Prostate gland (tissue), 2 donors: ENCODE measurements around the gene MYO9B. TPM values are rescaled to one million over a fixed set of nuclear protein-coding genes. Genes with fewer than 3 reads are reported as not detected.

Source experiments
- DNase-seq: peaks from one replicate; pipeline ENCODE4 v3.0.0-alpha.2; 2019; ENCODE audit warnings: low spot score
- H3K27ac ChIP-seq, 2 donors: fragments of 200-600 bp; sonication (generic); 2 replicates each; pipeline ENCODE4 v1.5.1; 2017 to 2019
- H3K27me3 ChIP-seq: fragments of 200-600 bp; sonication (generic); replicated peaks from 2 replicates; pipeline ENCODE4 v1.5.1; 2019; ENCODE audit not compliant: insufficient read depth
- H3K36me3 ChIP-seq, 2 donors: fragments of 200-600 bp; sonication (generic); 1 replicate in 1 of 2; 2 replicates in 1 of 2; pipeline versions ENCODE4 v1.5.1 to v1.8.1; 2017 to 2019
- H3K4me1 ChIP-seq: fragments of 200-600 bp; sonication (generic); replicated peaks from 2 replicates; pipeline ENCODE4 v1.5.1; 2019
- H3K4me3 ChIP-seq, 2 donors: fragments of 200-600 bp; sonication (generic); 2 replicates each; pipeline ENCODE4 v1.5.1; 2017 to 2019
- H3K9me3 ChIP-seq: fragments of 200-600 bp; sonication (generic); 2 replicates; pipeline ENCODE4 v1.5.1; 2017
- POLR2A ChIP-seq: fragments of 450-650 bp; IDR thresholded peaks from one replicate; pipeline ENCODE4 v1.6.1; 2016; ENCODE audit warnings: antibody characterized with exemption, mild to moderate bottlenecking
- POLR2AphosphoS5 ChIP-seq: sonication (generic); formaldehyde crosslinking; IDR thresholded peaks from one replicate; pipeline ENCODE4 v1.6.1; 2017; ENCODE audit warnings: antibody characterized with exemption
- WGBS: methylation state at CpG from one replicate; pipeline ENCODE4 v1.1.5; 2018; 5-methylcytosine and 5-hydroxymethylcytosine counted together
- intact Hi-C: fragments of 100-400 bp; cut with DNase I; formaldehyde crosslinking; loops from one replicate; pipeline ENCODE4 v1.14.2; 2022
- total RNA-seq, 2 donors: library from RNA; depleted of rRNA; stranded (reverse); fragments of >200 nt; gene quantifications; one replicate each; pipeline ENCODE4 v1.1.0, GENCODE V29; 2016
- TF ChIP-seq, protein P1 (sequence below), 4 experiments: fragments of 200-600 bp in 2 of 4; fragments of 450-650 bp in 2 of 4; sonication (generic) in 2 of 4; IDR thresholded peaks; 1 replicate in 3 of 4; 2 replicates in 1 of 4; pipeline ENCODE4 v1.5.1; 2016 to 2019; ENCODE audit warnings: antibody characterized with exemption in 4 of 4, mild to moderate bottlenecking in 2 of 4, moderate library complexity in 2 of 4

The MYO9B gene
- total RNA-seq, 2 donors from 2014 or later: 50.9 to 208 TPM

DNA sequence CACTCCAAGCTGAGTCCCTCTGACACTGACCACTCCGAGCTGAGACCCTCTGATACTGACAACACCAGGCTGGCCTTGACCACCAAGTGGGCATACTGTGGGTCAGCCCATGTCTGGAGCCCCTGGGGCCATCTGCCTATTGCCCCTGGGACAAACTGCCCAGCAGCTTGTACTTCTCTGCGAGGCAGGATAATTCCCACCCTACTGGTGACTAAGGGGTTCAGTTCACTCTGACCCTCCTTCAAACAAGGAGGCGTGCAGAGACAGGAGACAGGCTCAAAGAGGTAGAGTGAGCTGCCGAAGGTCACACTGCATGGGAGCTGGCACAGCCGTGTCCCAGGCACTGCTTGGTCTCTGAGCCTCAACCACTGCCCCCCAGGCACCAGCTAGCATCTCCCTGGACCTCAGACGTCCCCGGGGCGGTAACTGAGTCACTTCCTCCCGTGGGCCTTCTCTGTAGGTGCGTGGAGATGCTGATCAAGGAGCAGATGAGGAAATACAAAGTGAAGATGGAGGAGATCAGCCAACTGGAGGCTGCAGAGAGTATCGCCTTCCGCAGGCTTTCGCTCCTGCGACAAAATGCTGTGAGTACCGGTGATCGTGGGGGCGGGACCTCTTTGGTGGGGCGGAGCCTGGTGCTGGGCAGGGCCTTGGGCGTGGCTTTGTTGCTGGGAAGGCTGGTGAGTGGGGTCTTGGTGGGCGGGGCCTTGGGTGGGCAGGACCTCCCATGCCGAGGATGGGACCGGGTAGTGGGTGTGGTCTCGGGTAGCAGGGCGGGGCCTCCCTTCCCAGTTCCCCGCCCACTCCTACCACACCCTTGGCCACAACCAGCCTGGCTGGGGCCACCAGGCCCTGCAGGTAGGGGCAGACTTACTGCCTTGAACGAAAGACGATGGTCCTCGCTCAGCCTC lies 133.8 kb downstream of the MYO9B start:
- Histone ChIP-seq H3K36me3 (no peaks in the 10 kb centered on the region), H3K27ac (no peak overlapping the region), H3K4me3 (no peak overlapping the region), H3K27me3 (no peaks in the 10 kb centered on the region), H3K4me1 (no peaks in the 10 kb centered on the region), H3K9me3 (no peaks in the 10 kb centered on the region)
- intact Hi-C loops: loop anchor here (5.0 kb wide), 1 partner anchor 73 kb away; the partner anchor contains the start of gene ANKLE1
- WGBS: 74% methylated on average over 24 of the region's 28 CpGs
- TF ChIP-seq, protein P1, sequence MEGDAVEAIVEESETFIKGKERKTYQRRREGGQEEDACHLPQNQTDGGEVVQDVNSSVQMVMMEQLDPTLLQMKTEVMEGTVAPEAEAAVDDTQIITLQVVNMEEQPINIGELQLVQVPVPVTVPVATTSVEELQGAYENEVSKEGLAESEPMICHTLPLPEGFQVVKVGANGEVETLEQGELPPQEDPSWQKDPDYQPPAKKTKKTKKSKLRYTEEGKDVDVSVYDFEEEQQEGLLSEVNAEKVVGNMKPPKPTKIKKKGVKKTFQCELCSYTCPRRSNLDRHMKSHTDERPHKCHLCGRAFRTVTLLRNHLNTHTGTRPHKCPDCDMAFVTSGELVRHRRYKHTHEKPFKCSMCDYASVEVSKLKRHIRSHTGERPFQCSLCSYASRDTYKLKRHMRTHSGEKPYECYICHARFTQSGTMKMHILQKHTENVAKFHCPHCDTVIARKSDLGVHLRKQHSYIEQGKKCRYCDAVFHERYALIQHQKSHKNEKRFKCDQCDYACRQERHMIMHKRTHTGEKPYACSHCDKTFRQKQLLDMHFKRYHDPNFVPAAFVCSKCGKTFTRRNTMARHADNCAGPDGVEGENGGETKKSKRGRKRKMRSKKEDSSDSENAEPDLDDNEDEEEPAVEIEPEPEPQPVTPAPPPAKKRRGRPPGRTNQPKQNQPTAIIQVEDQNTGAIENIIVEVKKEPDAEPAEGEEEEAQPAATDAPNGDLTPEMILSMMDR (IDR thresholded peaks at IDR 0.05): no peak
- DNase-seq: no peak

DNA sequence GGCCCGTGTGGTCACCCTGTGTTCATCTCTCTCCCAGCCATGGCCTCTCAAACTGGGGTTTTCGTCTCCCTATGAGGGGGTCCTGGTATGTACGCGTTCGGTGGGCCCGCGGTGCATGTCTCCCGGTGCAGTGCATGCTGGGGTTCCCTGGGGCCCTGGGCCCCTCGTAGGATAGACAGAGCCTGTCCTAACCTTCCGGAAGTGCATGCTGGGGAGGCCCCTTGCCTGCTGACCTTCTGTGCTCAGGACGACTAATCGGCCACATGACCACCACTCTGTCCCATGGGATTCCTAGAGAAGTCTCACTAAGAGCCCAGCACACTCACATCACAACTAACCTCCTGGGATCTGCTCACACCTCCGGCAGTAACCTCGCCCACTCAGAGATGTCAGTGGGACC lies 134.7 kb downstream of the MYO9B start:
- Histone ChIP-seq H3K36me3 (no peaks in the 10 kb centered on the region), H3K9me3 (no peaks in the 10 kb centered on the region), H3K27ac (no peak overlapping the region), H3K4me1 (no peaks in the 10 kb centered on the region), H3K4me3 (no peak overlapping the region), H3K27me3 (no peaks in the 10 kb centered on the region)
- no peak for TF ChIP-seq POLR2AphosphoS5
- TF ChIP-seq, protein P1 (IDR thresholded peaks at IDR 0.05): no peak
- TF ChIP-seq POLR2A: no peak
- WGBS: 94% methylated on average over 14 of the region's 14 CpGs
- DNase-seq: no peak
- intact Hi-C loops: no loop called here

- Histone ChIP-seq H3K4me1 (no peaks in the 10 kb centered on the region), H3K9me3 (no peaks in the 10 kb centered on the region), H3K27me3 (no peaks in the 10 kb centered on the region), H3K36me3 (no peaks in the 10 kb centered on the region), H3K4me3 (no peak overlapping the region), H3K27ac (no peak overlapping the region)
- intact Hi-C loops: no loop called here
- 93% methylated on average over 58 of the region's 58 CpGs for WGBS
- TF ChIP-seq POLR2A (no peak), POLR2AphosphoS5 (no peak)
- TF ChIP-seq, protein P1 (IDR thresholded peaks at IDR 0.05): no peak
- no peak for DNase-seq
These were observed 136.2 kb downstream of the MYO9B start for GRCh38 chr19:17211547-17212446.

DNA sequence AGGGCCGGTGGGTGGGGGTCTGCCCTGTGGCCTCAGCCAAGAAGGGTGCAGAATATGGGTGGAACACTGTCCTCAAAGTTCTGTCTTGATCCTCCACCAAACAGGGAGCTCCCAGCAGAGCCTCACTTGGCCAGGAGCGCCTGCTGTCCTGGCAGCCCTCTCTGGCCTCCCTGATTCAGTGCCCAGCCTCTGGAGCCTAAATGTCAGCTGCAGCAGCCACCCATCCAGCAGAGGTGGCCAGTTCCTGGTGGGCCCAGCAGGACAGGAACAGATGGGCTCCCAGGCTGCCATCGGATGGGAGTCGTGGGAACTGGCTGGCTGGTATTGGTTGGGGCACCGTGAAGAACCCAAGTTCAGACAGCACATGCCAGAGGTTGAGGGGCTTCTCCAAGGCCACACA lies 137.8 kb downstream of the MYO9B start:
- no peaks in the 10 kb centered on the region for H3K27me3 ChIP-seq
- H3K27ac ChIP-seq: no peak overlapping the region
- no peak for DNase-seq
- TF ChIP-seq, protein P1 (IDR thresholded peaks at IDR 0.05): no peak
- TF ChIP-seq POLR2AphosphoS5 (no peak), POLR2A (no peak)
- intact Hi-C loops: no loop called here
- WGBS: 91% methylated on average over 5 of the region's 5 CpGs
- no peak overlapping the region for H3K4me3 ChIP-seq
- H3K9me3 ChIP-seq: no peaks in the 10 kb centered on the region
- H3K4me1 ChIP-seq: no peaks in the 10 kb centered on the region
- peaks cover 0 to 4% of the 10 kb centered on the region in 2 donors for H3K36me3 ChIP-seq
